H1 (cell line): ENCODE measurements around the gene KCNA2.

ENCODE experiments used
- POLR2AphosphoS5 ChIP-seq: IDR thresholded peaks from 2 replicates; pipeline ENCODE4 v1.6.1; 2011; ENCODE audit warnings: low read depth, low read length
- TAF1 ChIP-seq: IDR thresholded peaks from 2 replicates; pipeline ENCODE4 v1.6.1; 2011; ENCODE audit warnings: mild to moderate bottlenecking, low read depth, low read length

DNA sequence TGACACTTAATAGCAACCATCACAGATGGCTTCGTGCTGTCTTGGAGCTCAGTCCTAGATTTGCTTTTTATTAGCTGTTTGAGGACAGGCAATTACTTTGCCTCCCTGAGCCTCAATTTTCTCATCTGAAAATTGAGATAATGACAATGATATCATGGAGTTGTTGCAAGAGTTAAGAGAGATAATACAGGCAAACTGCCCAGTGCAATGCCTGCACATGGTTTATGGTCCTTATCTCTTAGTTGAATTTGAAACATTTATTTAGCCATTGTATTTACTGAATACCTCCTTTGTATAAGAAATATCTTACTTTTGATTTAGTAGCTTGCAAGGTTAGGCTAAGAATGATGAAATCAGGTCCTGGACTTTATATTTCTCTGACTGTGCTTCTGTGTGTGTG, 17.7 kb downstream of the KCNA2 start:
- TF ChIP-seq POLR2AphosphoS5 = no peak
- TF ChIP-seq TAF1 = no peak
